Activated T-helper 17 cell treated with anti-CD3 and anti-CD28 coated beads, Interleukin-2, amount 50 U/mL, for 72 hours (primary cell): ENCODE data around the gene EDNRA. TPM values are rescaled to one million over a fixed set of nuclear protein-coding genes. Genes with fewer than 3 reads are reported as not detected.

Experiments used
- ATAC-seq: fragments of 150-1000 bp; cut with Tn5 transposase; replicated peaks from 2 replicates; pipeline ENCODE4 v1.10.0; 2021; ENCODE audit warnings: mild to moderate bottlenecking, moderate library complexity
- H3K27ac Mint-ChIP-seq: one replicate; pipeline ENCODE4 v1.8.0; 2022; ENCODE audit warnings: mixed read lengths
- H3K27me3 Mint-ChIP-seq: one replicate; pipeline ENCODE4 v1.8.0; 2022; ENCODE audit warnings: mixed read lengths
- H3K36me3 Mint-ChIP-seq: one replicate; pipeline ENCODE4 v1.8.0; 2022; ENCODE audit warnings: low read depth, mild to moderate bottlenecking, mixed read lengths
- H3K4me1 Mint-ChIP-seq: one replicate; pipeline ENCODE4 v1.8.0; 2022; ENCODE audit warnings: mixed read lengths
- H3K4me3 Mint-ChIP-seq: one replicate; pipeline ENCODE4 v1.8.0; 2022; ENCODE audit warnings: mild to moderate bottlenecking, mixed read lengths
- H3K9me3 Mint-ChIP-seq: one replicate; pipeline ENCODE4 v1.8.0; 2022; ENCODE audit warnings: mixed read lengths
- total RNA-seq, 2 donors: library from RNA; stranded (reverse); gene quantifications; one replicate each; pipeline ENCODE4 v1.2.3, GENCODE V29; 2022

The EDNRA gene
- total RNA-seq, 2 donors from 2014 or later = not detected

- H3K27me3 Mint-ChIP-seq = peaks cover 13% of the 10 kb centered on the region
- no peaks in the 10 kb centered on the region for H3K4me1 Mint-ChIP-seq
- H3K4me3 Mint-ChIP-seq = no peak overlapping the region
- no peaks in the 10 kb centered on the region for H3K36me3 Mint-ChIP-seq
- H3K27ac Mint-ChIP-seq = no peak overlapping the region
- no peak for ATAC-seq
- no peaks in the 10 kb centered on the region for H3K9me3 Mint-ChIP-seq
These were observed 34.5 kb downstream of the EDNRA start for GRCh38 chr4:147515220-147515936.

- Mint-ChIP-seq H3K4me3 (no peak overlapping the region), H3K27ac (no peak overlapping the region), H3K36me3 (no peaks in the 10 kb centered on the region), H3K27me3 (peaks cover 13% of the 10 kb centered on the region), H3K4me1 (no peaks in the 10 kb centered on the region), H3K9me3 (no peaks in the 10 kb centered on the region)
- no peak for ATAC-seq
These were observed 35.2 kb downstream of the EDNRA start for GRCh38 chr4:147516133-147516532.

GRCh38 chr4:147518086-147518485, 37.2 kb downstream of the EDNRA start:
- no peaks in the 10 kb centered on the region for H3K9me3 Mint-ChIP-seq
- no peaks in the 10 kb centered on the region for H3K36me3 Mint-ChIP-seq
- ATAC-seq = no peak
- H3K4me3 Mint-ChIP-seq = no peak overlapping the region
- H3K27me3 Mint-ChIP-seq = peaks cover 9% of the 10 kb centered on the region
- H3K27ac Mint-ChIP-seq = no peak overlapping the region
- no peaks in the 10 kb centered on the region for H3K4me1 Mint-ChIP-seq

GRCh38 chr4:147518846-147519767, 38.2 kb downstream of the EDNRA start:
- Mint-ChIP-seq H3K4me1 (no peaks in the 10 kb centered on the region), H3K36me3 (no peaks in the 10 kb centered on the region), H3K27me3 (peaks cover 10% of the 10 kb centered on the region), H3K27ac (no peak overlapping the region), H3K9me3 (no peaks in the 10 kb centered on the region), H3K4me3 (no peak overlapping the region)
- peak; percentile 43 for ATAC-seq

- no peak for ATAC-seq
- Mint-ChIP-seq H3K9me3 (no peaks in the 10 kb centered on the region), H3K36me3 (no peaks in the 10 kb centered on the region), H3K4me1 (no peaks in the 10 kb centered on the region), H3K27me3 (peaks cover 14% of the 10 kb centered on the region), H3K27ac (no peak overlapping the region), H3K4me3 (no peak overlapping the region)
These were observed 43.7 kb downstream of the EDNRA start for GRCh38 chr4:147524601-147525000.

GRCh38 chr4:147525494-147526271, 44.8 kb downstream of the EDNRA start:
- H3K9me3 Mint-ChIP-seq = no peaks in the 10 kb centered on the region
- peaks cover 10% of the 10 kb centered on the region for H3K27me3 Mint-ChIP-seq
- no peak overlapping the region for H3K27ac Mint-ChIP-seq

GRCh38 chr4:147526272-147526654, 45.4 kb downstream of the EDNRA start:
- no peaks in the 10 kb centered on the region for H3K36me3 Mint-ChIP-seq
- no peak overlapping the region for H3K4me3 Mint-ChIP-seq
- peaks cover 10% of the 10 kb centered on the region for H3K27me3 Mint-ChIP-seq
- ATAC-seq = no peak
- H3K9me3 Mint-ChIP-seq = no peaks in the 10 kb centered on the region
- no peak overlapping the region for H3K27ac Mint-ChIP-seq
- no peaks in the 10 kb centered on the region for H3K4me1 Mint-ChIP-seq

More at GRCh38 chr4:147525494-147526271, 44.8 kb downstream of the EDNRA start:
- no peaks in the 10 kb centered on the region for H3K36me3 Mint-ChIP-seq
- no peak for ATAC-seq
- H3K4me1 Mint-ChIP-seq = no peaks in the 10 kb centered on the region
- H3K4me3 Mint-ChIP-seq = no peak overlapping the region

GRCh38 chr4:147528054-147528453, 47.2 kb downstream of the EDNRA start:
- peaks cover 10% of the 10 kb centered on the region for H3K27me3 Mint-ChIP-seq
- no peak for ATAC-seq
- H3K27ac Mint-ChIP-seq = no peak overlapping the region
- no peak overlapping the region for H3K4me3 Mint-ChIP-seq
- H3K4me1 Mint-ChIP-seq = no peaks in the 10 kb centered on the region
- no peaks in the 10 kb centered on the region for H3K9me3 Mint-ChIP-seq
- H3K36me3 Mint-ChIP-seq = no peaks in the 10 kb centered on the region

- Mint-ChIP-seq H3K4me1 (no peaks in the 10 kb centered on the region), H3K9me3 (no peaks in the 10 kb centered on the region), H3K27ac (no peak overlapping the region)
These were observed 49.2 kb downstream of the EDNRA start for GRCh38 chr4:147530134-147530533.

GRCh38 chr4:147530723-147531122, 49.8 kb downstream of the EDNRA start:
- H3K27ac Mint-ChIP-seq = no peak overlapping the region
- no peak for ATAC-seq
- H3K4me3 Mint-ChIP-seq = no peak overlapping the region
- peaks cover 10% of the 10 kb centered on the region for H3K27me3 Mint-ChIP-seq
- H3K9me3 Mint-ChIP-seq = no peaks in the 10 kb centered on the region
- H3K36me3 Mint-ChIP-seq = no peaks in the 10 kb centered on the region
- H3K4me1 Mint-ChIP-seq = no peaks in the 10 kb centered on the region

More at GRCh38 chr4:147530134-147530533, 49.2 kb downstream of the EDNRA start:
- peaks cover 10% of the 10 kb centered on the region for H3K27me3 Mint-ChIP-seq
- no peaks in the 10 kb centered on the region for H3K36me3 Mint-ChIP-seq
- no peak for ATAC-seq
- no peak overlapping the region for H3K4me3 Mint-ChIP-seq

- H3K27ac Mint-ChIP-seq = no peak overlapping the region
- no peaks in the 10 kb centered on the region for H3K4me1 Mint-ChIP-seq
- no peaks in the 10 kb centered on the region for H3K9me3 Mint-ChIP-seq
- ATAC-seq = no peak
- H3K27me3 Mint-ChIP-seq = peaks cover 14% of the 10 kb centered on the region
- H3K36me3 Mint-ChIP-seq = no peaks in the 10 kb centered on the region
- no peak overlapping the region for H3K4me3 Mint-ChIP-seq
These were observed 52.0 kb downstream of the EDNRA start for GRCh38 chr4:147532896-147533295.

- Mint-ChIP-seq H3K27me3 (peaks cover 14% of the 10 kb centered on the region), H3K4me1 (no peaks in the 10 kb centered on the region), H3K9me3 (no peaks in the 10 kb centered on the region), H3K4me3 (no peak overlapping the region), H3K27ac (no peak overlapping the region), H3K36me3 (no peaks in the 10 kb centered on the region)
- no peak for ATAC-seq
These were observed 52.4 kb downstream of the EDNRA start for GRCh38 chr4:147533331-147533730.

GRCh38 chr4:147535124-147535523, 54.2 kb downstream of the EDNRA start:
- Mint-ChIP-seq H3K9me3 (no peaks in the 10 kb centered on the region), H3K4me1 (no peaks in the 10 kb centered on the region), H3K4me3 (no peak overlapping the region), H3K36me3 (no peaks in the 10 kb centered on the region), H3K27me3 (peaks cover 18% of the 10 kb centered on the region), H3K27ac (no peak overlapping the region)
- ATAC-seq = no peak

GRCh38 chr4:147538711-147539110, 57.8 kb downstream of the EDNRA start:
- Mint-ChIP-seq H3K27ac (no peak overlapping the region), H3K4me1 (no peaks in the 10 kb centered on the region), H3K9me3 (no peaks in the 10 kb centered on the region), H3K27me3 (peaks cover 18% of the 10 kb centered on the region), H3K36me3 (no peaks in the 10 kb centered on the region), H3K4me3 (no peak overlapping the region)
- ATAC-seq = no peak
